GM18907 (cell line): ENCODE data around the gene MEIOB.

Experiments used
- ATAC-seq: cut with Tn5 transposase; IDR thresholded peaks from one replicate; pipeline ENCODE4 v1.9.1; 2021; ENCODE audit warnings: mild to moderate bottlenecking, moderate library complexity; ENCODE audit not compliant: unreplicated experiment

The MEIOB gene

GRCh38 chr16:1789643-1790045 lies 82.3 kb downstream of the MEIOB start:
- ATAC-seq = no peak

- ATAC-seq = no peak
Measured at GRCh38 chr16:1788708-1789100, 83.3 kb downstream of the MEIOB start.

- no peak for ATAC-seq
Measured at GRCh38 chr16:1788095-1788707, 83.8 kb downstream of the MEIOB start.

GRCh38 chr16:1787322-1788094 lies 84.5 kb downstream of the MEIOB start:
- no peak for ATAC-seq

GRCh38 chr16:1787056-1787321 lies 85.0 kb downstream of the MEIOB start:
- no peak for ATAC-seq

- no peak for ATAC-seq
Measured at GRCh38 chr16:1786242-1787055, 85.5 kb downstream of the MEIOB start.

- no peak for ATAC-seq
Measured at GRCh38 chr16:1785846-1786170, 86.2 kb downstream of the MEIOB start.

GRCh38 chr16:1784977-1785845 lies 86.8 kb downstream of the MEIOB start:
- no peak for ATAC-seq
